22Rv1 (cell line): ENCODE data around the gene TSSC4.

Experiments
- CTCF ChIP-seq: fragments of 450-650 bp; IDR thresholded peaks from 2 replicates; pipeline ENCODE4 v1.5.1; 2017; ENCODE audit warnings: mild to moderate bottlenecking
- ZFX ChIP-seq: fragments of 450-650 bp; IDR thresholded peaks from 2 replicates; pipeline ENCODE4 v1.6.1; 2017; ENCODE audit warnings: antibody characterized with exemption, borderline replicate concordance

DNA sequence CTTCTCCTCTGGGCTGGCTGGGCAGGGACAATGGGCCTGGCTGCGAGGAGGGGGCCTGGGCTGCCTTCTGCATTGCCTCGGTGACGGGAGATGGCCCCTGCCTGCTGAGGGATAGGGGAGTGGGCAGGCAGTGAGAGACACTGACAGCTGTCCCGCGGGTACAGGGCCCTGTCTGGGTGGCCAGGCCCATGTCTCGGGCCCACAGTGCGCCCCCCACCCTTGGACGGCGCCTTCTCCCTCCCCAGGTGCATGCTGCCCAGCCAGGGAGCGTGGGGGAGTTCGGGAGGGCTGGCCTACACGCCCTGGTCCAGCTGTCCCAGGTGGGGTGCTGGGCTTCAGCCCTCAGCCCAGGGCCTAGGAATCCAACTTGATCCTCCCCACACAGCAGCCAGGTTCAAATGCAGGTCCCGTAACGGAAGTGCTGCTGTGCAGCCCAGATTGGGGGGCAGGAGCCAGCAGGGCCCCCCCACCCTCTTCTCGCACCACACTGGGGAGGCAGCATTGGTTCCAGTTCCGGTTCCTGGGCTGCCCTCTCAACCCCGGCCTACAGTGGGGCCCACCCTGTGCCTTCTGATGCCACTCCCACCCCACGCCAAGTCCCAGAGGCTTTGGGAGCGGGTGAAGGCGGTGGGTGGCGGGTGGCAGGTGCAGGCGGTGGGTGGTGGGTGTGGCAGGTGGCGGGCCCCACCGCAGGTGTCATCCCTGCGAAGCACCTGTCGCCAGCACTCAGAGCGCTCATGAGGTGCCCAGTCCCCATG, 7.3 kb upstream of the TSSC4 start:
- TF ChIP-seq CTCF (no peak), ZFX (no peak)
